Epithelial cell of proximal tubule (primary cell): ENCODE results near the gene TMEM176B. TPM values are rescaled to one million over a fixed set of nuclear protein-coding genes. Genes with fewer than 3 reads are reported as not detected.
A peak's percentile ranks its signal among the peaks of the same experiment; 100 is the strongest.

ENCODE experiments used
- DNase-seq: peaks from one replicate; pipeline ENCODE4 v3.0.0-alpha.2; 2011; ENCODE audit warnings: low read depth
- H3K4me3 ChIP-seq: 2 replicates; pipeline ENCODE4 v1.5.1; 2011; ENCODE audit warnings: low read depth, mild to moderate bottlenecking, low read length
- total RNA-seq: library from RNA; depleted of rRNA; stranded (reverse); fragments of >200 nt; gene quantifications from 2 replicates; pipeline ENCODE4 v1.2.3, GENCODE V29; 2015
- TF ChIP-seq, protein P1 (sequence below): conservative IDR thresholded peaks from 2 replicates; pipeline ENCODE4 v1.5.1; 2012; ENCODE audit warnings: low read depth, mild to moderate bottlenecking, low read length

Gene TMEM176B
- total RNA-seq, 1 donor from 2014 or later: 1.7 TPM

DNA sequence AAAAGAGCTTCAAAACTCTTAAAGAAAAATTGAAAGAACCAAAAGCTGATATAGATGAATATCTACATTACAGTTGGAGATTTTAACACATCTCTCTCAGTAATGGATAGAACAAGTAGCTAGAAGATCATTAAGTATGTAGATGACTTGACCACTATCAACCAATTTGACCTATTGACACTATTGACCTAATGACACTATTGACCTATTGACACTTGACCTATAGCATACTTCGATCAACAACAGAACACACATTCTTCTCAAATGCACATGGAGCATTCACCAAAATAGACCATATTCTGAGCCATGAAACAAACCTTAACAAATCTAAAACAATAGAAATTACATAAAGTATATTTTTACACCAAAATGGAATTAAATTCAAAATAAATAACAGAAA, 40.7 kb downstream of the TMEM176B start:
- DNase-seq: no peak
- no peak overlapping the region for H3K4me3 ChIP-seq
- TF ChIP-seq, protein P1, sequence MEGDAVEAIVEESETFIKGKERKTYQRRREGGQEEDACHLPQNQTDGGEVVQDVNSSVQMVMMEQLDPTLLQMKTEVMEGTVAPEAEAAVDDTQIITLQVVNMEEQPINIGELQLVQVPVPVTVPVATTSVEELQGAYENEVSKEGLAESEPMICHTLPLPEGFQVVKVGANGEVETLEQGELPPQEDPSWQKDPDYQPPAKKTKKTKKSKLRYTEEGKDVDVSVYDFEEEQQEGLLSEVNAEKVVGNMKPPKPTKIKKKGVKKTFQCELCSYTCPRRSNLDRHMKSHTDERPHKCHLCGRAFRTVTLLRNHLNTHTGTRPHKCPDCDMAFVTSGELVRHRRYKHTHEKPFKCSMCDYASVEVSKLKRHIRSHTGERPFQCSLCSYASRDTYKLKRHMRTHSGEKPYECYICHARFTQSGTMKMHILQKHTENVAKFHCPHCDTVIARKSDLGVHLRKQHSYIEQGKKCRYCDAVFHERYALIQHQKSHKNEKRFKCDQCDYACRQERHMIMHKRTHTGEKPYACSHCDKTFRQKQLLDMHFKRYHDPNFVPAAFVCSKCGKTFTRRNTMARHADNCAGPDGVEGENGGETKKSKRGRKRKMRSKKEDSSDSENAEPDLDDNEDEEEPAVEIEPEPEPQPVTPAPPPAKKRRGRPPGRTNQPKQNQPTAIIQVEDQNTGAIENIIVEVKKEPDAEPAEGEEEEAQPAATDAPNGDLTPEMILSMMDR: no peak

DNA sequence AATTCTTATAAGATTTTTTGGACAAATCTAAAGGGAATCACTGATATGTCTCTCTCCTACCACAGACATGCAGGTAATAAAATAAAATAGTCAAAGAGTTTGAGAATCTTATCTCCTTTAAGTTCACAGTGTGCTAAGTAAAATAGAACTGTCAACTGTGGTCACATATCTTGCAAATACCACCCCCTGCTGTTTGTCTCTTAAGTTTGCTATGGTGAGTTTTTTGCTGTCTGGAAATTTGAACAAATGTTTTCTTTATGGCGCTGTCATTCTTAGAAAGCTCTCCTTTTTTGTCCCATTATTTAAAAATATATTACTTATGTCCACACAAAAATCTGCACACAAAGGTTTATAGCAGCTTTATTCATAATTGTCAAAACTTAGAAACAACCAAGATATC, 43.3 kb downstream of the TMEM176B start:
- no peak for DNase-seq
- TF ChIP-seq, protein P1: peak; percentile 58
- no peak overlapping the region for H3K4me3 ChIP-seq

DNA sequence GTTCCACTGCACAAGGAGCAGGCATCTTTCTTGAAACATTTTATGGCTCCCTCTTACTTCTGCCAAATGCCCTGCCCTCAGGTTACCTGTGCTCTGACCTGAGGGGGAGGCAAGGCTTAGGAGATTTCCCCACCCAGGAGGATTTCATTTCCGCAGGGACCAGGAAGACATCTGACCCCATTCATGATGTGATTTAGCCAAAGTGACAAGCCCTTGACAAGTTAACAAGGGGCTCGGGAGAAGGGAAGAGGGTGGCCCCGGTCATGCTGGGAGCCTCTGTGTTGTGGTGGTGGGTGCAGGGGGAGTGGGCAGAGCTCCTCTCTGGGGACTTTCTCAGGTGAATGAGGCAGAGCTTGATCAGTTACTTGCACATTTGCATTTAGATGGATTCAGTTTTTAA, 44.0 kb downstream of the TMEM176B start:
- TF ChIP-seq, protein P1: no peak
- DNase-seq: no peak
- no peak overlapping the region for H3K4me3 ChIP-seq

DNA sequence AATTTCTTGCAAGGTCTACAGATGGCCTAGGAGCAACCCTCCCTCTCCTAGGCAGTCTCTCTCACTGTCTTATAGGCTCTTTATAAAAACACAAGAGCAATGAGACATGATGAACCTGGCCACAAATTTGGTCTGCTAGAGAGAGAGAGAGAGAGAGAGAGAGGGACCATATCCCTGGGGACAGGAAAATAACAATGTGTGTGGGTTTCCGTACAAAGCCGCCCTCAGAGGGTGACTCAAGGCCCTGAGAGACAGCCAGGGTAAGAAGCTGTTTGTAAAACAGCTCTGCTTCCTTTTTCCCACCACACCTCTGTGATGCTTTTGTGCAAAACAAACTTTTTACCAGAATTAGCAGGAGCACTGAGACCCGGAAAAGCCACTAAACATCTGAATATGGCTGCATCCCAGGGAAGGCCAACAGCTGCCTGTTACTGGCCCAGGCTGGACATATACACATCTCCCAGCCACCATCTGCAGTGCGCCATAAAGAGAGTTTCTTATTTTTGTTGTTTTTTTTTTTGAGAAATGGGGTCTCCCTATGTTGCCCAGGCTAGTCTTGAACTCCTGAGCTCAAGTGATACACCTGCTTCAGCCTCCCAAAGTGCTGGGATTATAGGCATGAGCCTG, 44.6 kb downstream of the TMEM176B start:
- TF ChIP-seq, protein P1: no peak
- no peak overlapping the region for H3K4me3 ChIP-seq
- no peak for DNase-seq

DNA sequence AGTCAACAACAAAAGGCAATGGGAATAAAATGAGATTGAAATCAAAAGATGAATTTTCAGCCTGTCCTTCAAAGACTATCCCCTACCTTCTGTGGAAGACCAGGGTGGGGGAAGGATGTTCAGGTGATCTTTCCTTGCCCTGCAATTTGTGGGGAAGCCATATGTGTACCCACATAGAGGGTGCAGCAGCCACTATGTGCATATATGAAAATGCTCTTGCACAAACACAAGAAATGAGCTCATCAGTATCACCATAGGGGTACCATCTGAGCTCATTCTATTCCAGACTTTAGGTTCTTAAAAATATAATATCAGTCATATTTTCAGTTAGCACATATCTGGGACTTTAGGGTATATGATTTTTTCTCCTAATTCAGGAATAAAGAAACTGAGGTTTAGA, 45.2 kb downstream of the TMEM176B start:
- H3K4me3 ChIP-seq: no peak overlapping the region
- no peak for DNase-seq
- TF ChIP-seq, protein P1: no peak

DNA sequence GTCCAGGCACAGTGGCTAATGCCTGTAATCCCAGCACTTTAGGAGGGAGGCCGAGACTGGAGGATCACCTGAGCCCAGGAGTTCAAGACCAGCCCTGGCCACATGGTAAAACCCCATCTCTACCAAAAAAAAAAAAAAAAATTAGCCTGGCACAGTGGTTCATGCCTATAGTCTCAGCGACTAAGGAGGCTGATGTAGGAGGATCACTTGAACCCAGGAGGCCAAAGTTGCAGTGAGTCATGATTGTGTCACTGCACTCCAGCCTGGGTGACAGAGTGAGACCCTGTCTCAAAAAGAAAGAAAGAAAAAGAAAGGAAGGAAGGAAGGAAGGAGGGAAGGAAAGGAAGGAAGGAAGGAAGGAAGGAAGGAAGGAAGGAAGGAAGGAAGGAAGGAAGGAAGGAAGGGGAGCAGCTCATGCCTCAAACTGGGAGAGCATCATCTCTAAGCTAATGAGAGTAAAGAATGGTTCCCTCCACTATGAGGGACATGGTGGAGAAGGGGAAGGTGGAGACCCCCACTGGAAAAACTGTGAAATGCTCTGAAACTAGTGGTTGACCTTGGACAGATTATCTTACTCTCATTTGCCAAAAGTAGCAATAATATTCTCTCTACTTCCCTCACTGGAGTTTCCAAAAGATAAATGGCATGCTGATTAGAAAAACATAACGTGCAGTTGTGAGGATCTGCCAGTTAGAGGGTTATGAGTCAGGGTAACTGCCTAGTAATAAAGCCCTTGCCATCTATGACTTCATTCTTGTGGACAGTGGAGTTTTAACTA, 46.1 kb downstream of the TMEM176B start:
- DNase-seq: no peak
- no peak overlapping the region for H3K4me3 ChIP-seq
- TF ChIP-seq, protein P1: peak; percentile 42

DNA sequence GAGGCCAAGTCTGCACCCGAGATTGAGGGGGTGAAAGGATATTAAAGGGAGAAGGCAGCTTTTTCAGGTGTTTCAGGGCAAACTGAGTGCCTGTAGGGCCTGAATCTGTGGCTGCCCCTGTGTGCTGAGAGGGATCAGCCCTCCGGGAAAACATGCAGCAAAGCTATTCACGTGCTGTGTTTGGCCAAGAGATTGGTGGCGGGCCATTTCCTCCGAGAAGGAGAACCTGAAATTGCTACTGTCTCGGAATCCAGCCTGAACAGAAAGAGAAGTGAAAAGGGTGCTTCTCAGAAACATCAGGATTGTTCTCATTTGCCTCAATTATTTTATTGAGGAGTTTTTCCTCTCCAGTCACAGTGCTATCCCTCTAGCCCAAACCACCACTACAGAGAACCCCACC, 46.9 kb downstream of the TMEM176B start:
- DNase-seq: no peak
- H3K4me3 ChIP-seq: no peak overlapping the region
- TF ChIP-seq, protein P1: no peak
